GM23338 (cell line): ENCODE data around the gene HCST. TPM values are rescaled to one million over a fixed set of nuclear protein-coding genes. Genes with fewer than 3 reads are reported as not detected.

Source experiments
- ATAC-seq: fragments of 200-7000 bp; cut with Tn5 transposase; 3 replicates; pipeline ENCODE4 v1.9.1; 2020
- DNase-seq: peaks from one replicate; pipeline ENCODE4 v3.0.0-alpha.2; 2015; ENCODE audit warnings: low spot score
- H2AFZ ChIP-seq: fragments of 200-600 bp; sonication (generic); 2 replicates; pipeline ENCODE4 v1.8.0; 2016; ENCODE audit warnings: antibody characterized with exemption, mild to moderate bottlenecking, moderate library complexity
- H3F3A ChIP-seq: fragments of 200-600 bp; sonication (generic); replicated peaks from 2 replicates; pipeline ENCODE4 v1.8.0; 2017; ENCODE audit warnings: antibody characterized with exemption, mixed run types, low read depth
- H3K27ac ChIP-seq: fragments of 200-600 bp; sonication (generic); 2 replicates; pipeline ENCODE4 v1.6.1; 2016; ENCODE audit warnings: low read depth
- H3K27me3 ChIP-seq: fragments of 200-600 bp; sonication (generic); 2 replicates; pipeline ENCODE4 v1.8.0; 2016; ENCODE audit warnings: mild to moderate bottlenecking, mixed run types, moderate library complexity; ENCODE audit not compliant: insufficient read depth
- H3K36me3 ChIP-seq: fragments of 200-600 bp; sonication (generic); 2 replicates; pipeline ENCODE4 v1.8.0; 2016; ENCODE audit warnings: mild to moderate bottlenecking; ENCODE audit not compliant: insufficient read depth
- H3K4me1 ChIP-seq: fragments of 200-600 bp; sonication (generic); 2 replicates; pipeline ENCODE4 v1.8.0; 2016; ENCODE audit warnings: mild to moderate bottlenecking, moderate library complexity; ENCODE audit not compliant: insufficient read depth
- H3K4me2 ChIP-seq: fragments of 200-600 bp; sonication (generic); 2 replicates; pipeline ENCODE4 v1.7.1; 2017; ENCODE audit warnings: mixed run types
- H3K4me3 ChIP-seq: fragments of 200-600 bp; sonication (generic); 2 replicates; pipeline ENCODE4 v1.6.1; 2016; ENCODE audit warnings: mixed run types
- H3K79me2 ChIP-seq: fragments of 200-600 bp; sonication (generic); replicated peaks from 2 replicates; pipeline ENCODE4 v1.8.0; 2017; ENCODE audit warnings: mild to moderate bottlenecking; ENCODE audit not compliant: insufficient read depth
- H3K9me2 ChIP-seq: fragments of 200-600 bp; sonication (generic); 2 replicates; pipeline ENCODE4 v1.8.0; 2017; ENCODE audit not compliant: insufficient read depth
- H4K20me1 ChIP-seq: fragments of 200-600 bp; sonication (generic); replicated peaks from 2 replicates; pipeline ENCODE4 v1.8.0; 2017; ENCODE audit warnings: mild to moderate bottlenecking; ENCODE audit not compliant: insufficient read depth
- H3K27ac Mint-ChIP-seq: 2 replicates; pipeline ENCODE4 v1.8.0; 2020; ENCODE audit warnings: inconsistent platforms, mild to moderate bottlenecking, moderate library complexity, mixed read lengths
- H3K27me3 Mint-ChIP-seq: 3 replicates; pipeline ENCODE4 v1.8.0; 2022; ENCODE audit warnings: low read depth, mild to moderate bottlenecking, moderate library complexity, mixed read lengths, inconsistent platforms; ENCODE audit not compliant: insufficient read depth, poor library complexity
- H3K36me3 Mint-ChIP-seq: 3 replicates; pipeline ENCODE4 v1.8.0; 2021; ENCODE audit warnings: low read depth, mild to moderate bottlenecking, inconsistent platforms, moderate library complexity, mixed read lengths
- H3K4me1 Mint-ChIP-seq: 3 replicates; pipeline ENCODE4 v1.8.0; 2020; ENCODE audit warnings: mild to moderate bottlenecking, inconsistent platforms, mixed read lengths
- H3K4me3 Mint-ChIP-seq: 3 replicates; pipeline ENCODE4 v1.8.0; 2021; ENCODE audit warnings: moderate library complexity, mild to moderate bottlenecking, inconsistent platforms, mixed read lengths
- H3K9me3 Mint-ChIP-seq: 3 replicates; pipeline ENCODE4 v1.8.0; 2020; ENCODE audit warnings: moderate library complexity, mild to moderate bottlenecking, inconsistent platforms, mixed read lengths
- CREB1 ChIP-seq: fragments of 250-450 bp; sonication (Bioruptor Pico); IDR thresholded peaks from 2 replicates; pipeline ENCODE4 v1.5.0; 2020; ENCODE audit warnings: low read depth, mild to moderate bottlenecking, moderate library complexity
- EZH2 ChIP-seq: fragments of 200-600 bp; sonication (generic); IDR thresholded peaks from one replicate; pipeline ENCODE4 v1.8.0; 2017; ENCODE audit warnings: antibody characterized with exemption, mild to moderate bottlenecking, low read depth; ENCODE audit not compliant: unreplicated experiment
- JUNB ChIP-seq: IDR thresholded peaks from one replicate; pipeline ENCODE4 v1.6.1; 2016; ENCODE audit warnings: antibody characterized with exemption; ENCODE audit not compliant: unreplicated experiment
- POLR2AphosphoS5 ChIP-seq: IDR thresholded peaks from 2 replicates; pipeline ENCODE4 v1.6.1; 2016; ENCODE audit warnings: antibody characterized with exemption, low read depth
- STAT1 ChIP-seq: IDR thresholded peaks from one replicate; pipeline ENCODE4 v1.6.1; 2016; ENCODE audit warnings: antibody characterized with exemption; ENCODE audit not compliant: unreplicated experiment
- ZNF114 ChIP-seq: fragments of 250-450 bp; sonication (Bioruptor Pico); IDR thresholded peaks from 2 replicates; pipeline ENCODE4 v1.5.0; 2020; ENCODE audit warnings: mild to moderate bottlenecking, moderate library complexity
- ZNF331 ChIP-seq: fragments of 250-450 bp; sonication (Bioruptor Pico); IDR thresholded peaks from 2 replicates; pipeline ENCODE4 v1.5.0; 2020; ENCODE audit warnings: low read depth, mild to moderate bottlenecking, moderate library complexity
- long read RNA-seq: library from polyadenylated mRNA; unstranded; transcript quantifications from one replicate; pipeline ENCODE4 v2.0.0, GENCODE V29; 2020; ENCODE audit not compliant: unreplicated experiment
- polyA plus RNA-seq: library from polyadenylated mRNA; unstranded; fragments of >200 nt; fragmentation: Nextera tagmentation; extraction: Ambion mirVana; gene quantifications from 2 replicates; pipeline ENCODE4 v1.2.1, GENCODE V29; 2016
- total RNA-seq: library from RNA; depleted of rRNA; stranded (reverse); fragments of >200 nt; shearing (Covaris generic); gene quantifications from 2 replicates; pipeline ENCODE4 v1.2.3, GENCODE V29; 2014; rRNA removed
- TF ChIP-seq, protein P1 (sequence below), 2 experiments: fragments of 200-600 bp in 1 of 2; sonication (generic) in 1 of 2; conservative IDR thresholded peaks; 2 replicates each; pipeline versions ENCODE4 v1.5.1 to v1.6.1; 2016 to 2017; ENCODE audit warnings: antibody characterized with exemption in 2 of 2, low read depth in 2 of 2, mild to moderate bottlenecking in 2 of 2, moderate library complexity in 1 of 2
- TF ChIP-seq, protein P2 (sequence below): IDR thresholded peaks from one replicate; pipeline ENCODE4 v1.6.1; 2018; ENCODE audit warnings: antibody characterized with exemption; ENCODE audit not compliant: unreplicated experiment
- TF ChIP-seq, protein P3 (sequence below): fragments of 250-450 bp; sonication (Bioruptor Pico); IDR thresholded peaks from 2 replicates; pipeline ENCODE4 v1.5.0; 2020; ENCODE audit warnings: mild to moderate bottlenecking, moderate library complexity
- TF ChIP-seq, protein P4 (sequence below): IDR thresholded peaks from 2 replicates; pipeline ENCODE4 v1.6.1; 2016; ENCODE audit warnings: antibody characterized with exemption

The HCST gene, protein sequence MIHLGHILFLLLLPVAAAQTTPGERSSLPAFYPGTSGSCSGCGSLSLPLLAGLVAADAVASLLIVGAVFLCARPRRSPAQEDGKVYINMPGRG
- total RNA-seq, result not detected in 2 replicates
- polyA plus RNA-seq, result 2.1 and 6.7 TPM in 2 replicates
- long read RNA-seq, result 0 reads

DNA sequence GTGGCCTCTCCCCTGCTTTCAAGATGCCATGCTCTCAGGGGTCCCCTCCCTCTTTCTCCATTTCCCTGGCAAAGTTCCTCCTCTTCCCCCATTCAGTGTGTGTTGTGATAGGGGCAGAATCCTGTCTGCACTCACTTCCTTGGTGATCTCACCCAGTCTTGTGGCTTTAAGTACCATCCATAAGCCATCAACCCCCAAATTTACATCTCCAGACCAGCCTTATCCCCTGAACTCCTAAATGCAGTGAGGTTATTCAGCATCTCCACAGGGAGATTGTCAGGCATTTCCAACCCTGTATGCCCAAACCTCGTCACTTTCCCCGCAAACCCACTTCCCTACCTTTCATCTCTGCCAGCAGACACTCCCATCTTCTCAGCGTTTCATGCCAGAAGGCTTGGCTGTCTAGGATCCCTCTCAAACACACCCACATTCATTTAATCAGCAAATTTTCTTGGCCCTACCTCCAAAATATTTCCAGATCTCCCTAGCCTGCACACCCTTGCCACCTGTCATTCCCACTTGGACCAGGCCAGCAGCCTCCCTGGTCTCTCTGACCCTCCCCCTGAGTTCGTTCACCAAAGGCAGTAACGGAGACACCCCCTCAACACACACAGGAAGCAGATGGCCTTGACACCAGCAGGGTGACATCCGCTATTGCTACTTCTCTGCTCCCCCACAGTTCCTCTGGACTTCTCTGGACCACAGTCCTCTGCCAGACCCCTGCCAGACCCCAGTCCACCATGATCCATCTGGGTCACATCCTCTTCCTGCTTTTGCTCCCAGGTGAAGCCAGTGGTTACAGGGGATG lies at the start of gene HCST:
Gene HCST (plus strand): TSS at position 676 of the 808 bp plus-strand sequence. CDS start 65 bp downstream, at position 741.
- peaks cover 29% of the 10 kb centered on the region for H3K4me1 ChIP-seq
- H3K27me3 ChIP-seq, result no peaks in the 10 kb centered on the region
- H3K9me2 ChIP-seq, result no peaks in the 10 kb centered on the region
- peaks cover 27% of the 10 kb centered on the region for H3K27me3 Mint-ChIP-seq
- H3K36me3 Mint-ChIP-seq, result peaks cover 9% of the 10 kb centered on the region
- ATAC-seq, result no peak
- TF ChIP-seq EZH2 (no peak), ZNF331 (CRISPR knock-in tag) (no peak), CREB1 (no peak), STAT1 (no peak), JUNB (no peak), ZNF114 (no peak), POLR2AphosphoS5 (no peak)
- TF ChIP-seq, protein P1, sequence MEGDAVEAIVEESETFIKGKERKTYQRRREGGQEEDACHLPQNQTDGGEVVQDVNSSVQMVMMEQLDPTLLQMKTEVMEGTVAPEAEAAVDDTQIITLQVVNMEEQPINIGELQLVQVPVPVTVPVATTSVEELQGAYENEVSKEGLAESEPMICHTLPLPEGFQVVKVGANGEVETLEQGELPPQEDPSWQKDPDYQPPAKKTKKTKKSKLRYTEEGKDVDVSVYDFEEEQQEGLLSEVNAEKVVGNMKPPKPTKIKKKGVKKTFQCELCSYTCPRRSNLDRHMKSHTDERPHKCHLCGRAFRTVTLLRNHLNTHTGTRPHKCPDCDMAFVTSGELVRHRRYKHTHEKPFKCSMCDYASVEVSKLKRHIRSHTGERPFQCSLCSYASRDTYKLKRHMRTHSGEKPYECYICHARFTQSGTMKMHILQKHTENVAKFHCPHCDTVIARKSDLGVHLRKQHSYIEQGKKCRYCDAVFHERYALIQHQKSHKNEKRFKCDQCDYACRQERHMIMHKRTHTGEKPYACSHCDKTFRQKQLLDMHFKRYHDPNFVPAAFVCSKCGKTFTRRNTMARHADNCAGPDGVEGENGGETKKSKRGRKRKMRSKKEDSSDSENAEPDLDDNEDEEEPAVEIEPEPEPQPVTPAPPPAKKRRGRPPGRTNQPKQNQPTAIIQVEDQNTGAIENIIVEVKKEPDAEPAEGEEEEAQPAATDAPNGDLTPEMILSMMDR (conservative IDR thresholded peaks at IDR 0.05; ENCODE audit: low read depth in 2 of 2), result no peak
- TF ChIP-seq, protein P2, sequence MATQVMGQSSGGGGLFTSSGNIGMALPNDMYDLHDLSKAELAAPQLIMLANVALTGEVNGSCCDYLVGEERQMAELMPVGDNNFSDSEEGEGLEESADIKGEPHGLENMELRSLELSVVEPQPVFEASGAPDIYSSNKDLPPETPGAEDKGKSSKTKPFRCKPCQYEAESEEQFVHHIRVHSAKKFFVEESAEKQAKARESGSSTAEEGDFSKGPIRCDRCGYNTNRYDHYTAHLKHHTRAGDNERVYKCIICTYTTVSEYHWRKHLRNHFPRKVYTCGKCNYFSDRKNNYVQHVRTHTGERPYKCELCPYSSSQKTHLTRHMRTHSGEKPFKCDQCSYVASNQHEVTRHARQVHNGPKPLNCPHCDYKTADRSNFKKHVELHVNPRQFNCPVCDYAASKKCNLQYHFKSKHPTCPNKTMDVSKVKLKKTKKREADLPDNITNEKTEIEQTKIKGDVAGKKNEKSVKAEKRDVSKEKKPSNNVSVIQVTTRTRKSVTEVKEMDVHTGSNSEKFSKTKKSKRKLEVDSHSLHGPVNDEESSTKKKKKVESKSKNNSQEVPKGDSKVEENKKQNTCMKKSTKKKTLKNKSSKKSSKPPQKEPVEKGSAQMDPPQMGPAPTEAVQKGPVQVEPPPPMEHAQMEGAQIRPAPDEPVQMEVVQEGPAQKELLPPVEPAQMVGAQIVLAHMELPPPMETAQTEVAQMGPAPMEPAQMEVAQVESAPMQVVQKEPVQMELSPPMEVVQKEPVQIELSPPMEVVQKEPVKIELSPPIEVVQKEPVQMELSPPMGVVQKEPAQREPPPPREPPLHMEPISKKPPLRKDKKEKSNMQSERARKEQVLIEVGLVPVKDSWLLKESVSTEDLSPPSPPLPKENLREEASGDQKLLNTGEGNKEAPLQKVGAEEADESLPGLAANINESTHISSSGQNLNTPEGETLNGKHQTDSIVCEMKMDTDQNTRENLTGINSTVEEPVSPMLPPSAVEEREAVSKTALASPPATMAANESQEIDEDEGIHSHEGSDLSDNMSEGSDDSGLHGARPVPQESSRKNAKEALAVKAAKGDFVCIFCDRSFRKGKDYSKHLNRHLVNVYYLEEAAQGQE, result no peak
- TF ChIP-seq, protein P3, sequence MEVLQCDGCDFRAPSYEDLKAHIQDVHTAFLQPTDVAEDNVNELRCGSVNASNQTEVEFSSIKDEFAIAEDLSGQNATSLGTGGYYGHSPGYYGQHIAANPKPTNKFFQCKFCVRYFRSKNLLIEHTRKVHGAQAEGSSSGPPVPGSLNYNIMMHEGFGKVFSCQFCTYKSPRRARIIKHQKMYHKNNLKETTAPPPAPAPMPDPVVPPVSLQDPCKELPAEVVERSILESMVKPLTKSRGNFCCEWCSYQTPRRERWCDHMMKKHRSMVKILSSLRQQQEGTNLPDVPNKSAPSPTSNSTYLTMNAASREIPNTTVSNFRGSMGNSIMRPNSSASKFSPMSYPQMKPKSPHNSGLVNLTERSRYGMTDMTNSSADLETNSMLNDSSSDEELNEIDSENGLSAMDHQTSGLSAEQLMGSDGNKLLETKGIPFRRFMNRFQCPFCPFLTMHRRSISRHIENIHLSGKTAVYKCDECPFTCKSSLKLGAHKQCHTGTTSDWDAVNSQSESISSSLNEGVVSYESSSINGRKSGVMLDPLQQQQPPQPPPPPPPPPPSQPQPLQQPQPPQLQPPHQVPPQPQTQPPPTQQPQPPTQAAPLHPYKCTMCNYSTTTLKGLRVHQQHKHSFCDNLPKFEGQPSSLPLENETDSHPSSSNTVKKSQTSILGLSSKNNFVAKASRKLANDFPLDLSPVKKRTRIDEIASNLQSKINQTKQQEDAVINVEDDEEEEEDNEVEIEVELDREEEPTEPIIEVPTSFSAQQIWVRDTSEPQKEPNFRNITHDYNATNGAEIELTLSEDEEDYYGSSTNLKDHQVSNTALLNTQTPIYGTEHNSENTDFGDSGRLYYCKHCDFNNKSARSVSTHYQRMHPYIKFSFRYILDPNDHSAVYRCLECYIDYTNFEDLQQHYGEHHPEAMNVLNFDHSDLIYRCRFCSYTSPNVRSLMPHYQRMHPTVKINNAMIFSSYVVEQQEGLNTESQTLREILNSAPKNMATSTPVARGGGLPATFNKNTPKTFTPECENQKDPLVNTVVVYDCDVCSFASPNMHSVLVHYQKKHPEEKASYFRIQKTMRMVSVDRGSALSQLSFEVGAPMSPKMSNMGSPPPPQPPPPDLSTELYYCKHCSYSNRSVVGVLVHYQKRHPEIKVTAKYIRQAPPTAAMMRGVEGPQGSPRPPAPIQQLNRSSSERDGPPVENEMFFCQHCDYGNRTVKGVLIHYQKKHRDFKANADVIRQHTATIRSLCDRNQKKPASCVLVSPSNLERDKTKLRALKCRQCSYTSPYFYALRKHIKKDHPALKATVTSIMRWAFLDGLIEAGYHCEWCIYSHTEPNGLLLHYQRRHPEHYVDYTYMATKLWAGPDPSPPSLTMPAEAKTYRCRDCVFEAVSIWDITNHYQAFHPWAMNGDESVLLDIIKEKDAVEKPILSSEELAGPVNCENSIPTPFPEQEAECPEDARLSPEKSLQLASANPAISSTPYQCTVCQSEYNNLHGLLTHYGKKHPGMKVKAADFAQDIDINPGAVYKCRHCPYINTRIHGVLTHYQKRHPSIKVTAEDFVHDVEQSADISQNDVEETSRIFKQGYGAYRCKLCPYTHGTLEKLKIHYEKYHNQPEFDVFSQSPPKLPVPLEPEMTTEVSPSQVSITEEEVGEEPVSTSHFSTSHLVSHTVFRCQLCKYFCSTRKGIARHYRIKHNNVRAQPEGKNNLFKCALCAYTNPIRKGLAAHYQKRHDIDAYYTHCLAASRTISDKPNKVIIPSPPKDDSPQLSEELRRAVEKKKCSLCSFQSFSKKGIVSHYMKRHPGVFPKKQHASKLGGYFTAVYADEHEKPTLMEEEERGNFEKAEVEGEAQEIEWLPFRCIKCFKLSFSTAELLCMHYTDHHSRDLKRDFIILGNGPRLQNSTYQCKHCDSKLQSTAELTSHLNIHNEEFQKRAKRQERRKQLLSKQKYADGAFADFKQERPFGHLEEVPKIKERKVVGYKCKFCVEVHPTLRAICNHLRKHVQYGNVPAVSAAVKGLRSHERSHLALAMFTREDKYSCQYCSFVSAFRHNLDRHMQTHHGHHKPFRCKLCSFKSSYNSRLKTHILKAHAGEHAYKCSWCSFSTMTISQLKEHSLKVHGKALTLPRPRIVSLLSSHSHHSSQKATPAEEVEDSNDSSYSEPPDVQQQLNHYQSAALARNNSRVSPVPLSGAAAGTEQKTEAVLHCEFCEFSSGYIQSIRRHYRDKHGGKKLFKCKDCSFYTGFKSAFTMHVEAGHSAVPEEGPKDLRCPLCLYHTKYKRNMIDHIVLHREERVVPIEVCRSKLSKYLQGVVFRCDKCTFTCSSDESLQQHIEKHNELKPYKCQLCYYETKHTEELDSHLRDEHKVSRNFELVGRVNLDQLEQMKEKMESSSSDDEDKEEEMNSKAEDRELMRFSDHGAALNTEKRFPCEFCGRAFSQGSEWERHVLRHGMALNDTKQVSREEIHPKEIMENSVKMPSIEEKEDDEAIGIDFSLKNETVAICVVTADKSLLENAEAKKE, result no peak
- TF ChIP-seq, protein P4, sequence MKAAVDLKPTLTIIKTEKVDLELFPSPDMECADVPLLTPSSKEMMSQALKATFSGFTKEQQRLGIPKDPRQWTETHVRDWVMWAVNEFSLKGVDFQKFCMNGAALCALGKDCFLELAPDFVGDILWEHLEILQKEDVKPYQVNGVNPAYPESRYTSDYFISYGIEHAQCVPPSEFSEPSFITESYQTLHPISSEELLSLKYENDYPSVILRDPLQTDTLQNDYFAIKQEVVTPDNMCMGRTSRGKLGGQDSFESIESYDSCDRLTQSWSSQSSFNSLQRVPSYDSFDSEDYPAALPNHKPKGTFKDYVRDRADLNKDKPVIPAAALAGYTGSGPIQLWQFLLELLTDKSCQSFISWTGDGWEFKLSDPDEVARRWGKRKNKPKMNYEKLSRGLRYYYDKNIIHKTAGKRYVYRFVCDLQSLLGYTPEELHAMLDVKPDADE, result no peak
- H3K27ac Mint-ChIP-seq, result peak within 1 kb of the TSS; percentile 64
- H2AFZ ChIP-seq, result 0 out of 2 replicates have a peak within 1 kb of the TSS, but pooled peaks have one; percentile 83
- no peak for DNase-seq
- H3K4me3 ChIP-seq, result peak within 1 kb of the TSS; percentile 99
- H3K4me3 Mint-ChIP-seq, result peak within 1 kb of the TSS; percentile 81
- peaks cover 13% of the 10 kb centered on the region for H3K79me2 ChIP-seq
- peaks cover 5% of the 10 kb centered on the region; the same call in 1 of the 2 replicates for H3K36me3 ChIP-seq
- H4K20me1 ChIP-seq, result no peaks in the 10 kb centered on the region
- H3K9me3 Mint-ChIP-seq, result no peaks in the 10 kb centered on the region
- H3K4me1 Mint-ChIP-seq, result peaks cover 29% of the 10 kb centered on the region
- peak within 1 kb of the TSS; percentile 75 for H3K27ac ChIP-seq
- peaks cover 20% of the 10 kb centered on the region; the same call in 1 of the 2 replicates for H3F3A ChIP-seq
- peak within 1 kb of the TSS; percentile 96 for H3K4me2 ChIP-seq
